Fibroblast of mammary gland (primary cell): ENCODE measurements around the gene CREB3L2.

ENCODE experiments used
- DNase-seq: peaks from one replicate; pipeline ENCODE4 v3.0.0-alpha.2; 2010; ENCODE audit warnings: low read depth
- H3K4me3 ChIP-seq: 2 replicates; pipeline ENCODE4 v1.5.1; 2011; ENCODE audit warnings: low read depth, mild to moderate bottlenecking, low read length, moderate library complexity; ENCODE audit not compliant: control insufficient read depth
- CTCF ChIP-seq: conservative IDR thresholded peaks from 2 replicates; pipeline ENCODE4 v1.5.1; 2011; ENCODE audit warnings: low read depth, low read length, inconsistent platforms; ENCODE audit not compliant: control insufficient read depth, insufficient read depth

The CREB3L2 gene

DNA sequence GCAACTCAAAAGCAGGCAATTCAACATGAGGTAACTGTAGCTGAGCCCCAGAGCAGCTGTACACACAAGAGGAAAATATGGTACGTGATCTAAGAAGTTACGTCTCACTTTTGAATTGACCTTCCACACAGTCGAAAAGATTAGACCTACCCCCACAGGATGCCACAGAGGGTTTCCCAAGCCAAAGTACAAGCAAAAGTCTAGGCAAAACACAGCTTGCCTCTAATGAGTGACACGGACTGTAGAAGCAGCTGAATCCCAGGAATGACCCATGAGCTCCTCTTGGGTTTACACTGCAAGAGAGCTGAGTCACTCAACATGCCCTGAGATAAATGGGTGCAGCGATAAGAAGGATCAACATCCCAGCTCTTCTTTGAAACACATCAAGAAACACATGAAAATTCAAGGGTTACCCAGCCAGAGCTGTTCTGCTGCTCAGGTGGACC, 9.8 kb downstream of the CREB3L2 start:
- peak overlapping the region; percentile 14 for H3K4me3 ChIP-seq

GRCh38 chr7:137990251-137990941, 11.5 kb downstream of the CREB3L2 start:
- TF ChIP-seq CTCF = no peak
- no peak overlapping the region for H3K4me3 ChIP-seq
- DNase-seq = peak; percentile 99

More for the DNA sequence above, 9.8 kb downstream of the CREB3L2 start:
- peak; percentile 96 for DNase-seq
- TF ChIP-seq CTCF = no peak

DNA sequence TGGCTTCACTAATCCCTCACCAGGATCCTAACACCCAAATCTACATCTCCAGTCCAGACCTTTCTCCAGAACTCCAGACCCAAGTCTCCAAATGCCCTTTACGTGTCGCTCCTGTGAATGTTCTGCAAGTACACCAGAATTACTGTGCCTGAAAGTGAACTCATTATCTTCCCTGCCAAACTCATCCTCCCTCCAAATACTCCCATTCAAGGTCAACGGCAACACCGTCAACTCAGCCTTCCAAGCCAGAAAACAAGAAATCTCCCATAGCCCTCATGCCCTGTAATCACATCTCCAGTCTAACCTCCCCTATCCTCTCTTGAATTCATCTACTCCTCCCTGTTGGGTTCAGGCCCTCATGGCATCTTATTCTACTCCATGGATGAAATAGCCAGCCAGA, 12.3 kb downstream of the CREB3L2 start:
- H3K4me3 ChIP-seq = no peak overlapping the region
- no peak for DNase-seq
- no peak for TF ChIP-seq CTCF

GRCh38 chr7:137989094-137989493, 12.8 kb downstream of the CREB3L2 start:
- DNase-seq = peak; percentile 84
- no peak for TF ChIP-seq CTCF
- H3K4me3 ChIP-seq = no peak overlapping the region

DNA sequence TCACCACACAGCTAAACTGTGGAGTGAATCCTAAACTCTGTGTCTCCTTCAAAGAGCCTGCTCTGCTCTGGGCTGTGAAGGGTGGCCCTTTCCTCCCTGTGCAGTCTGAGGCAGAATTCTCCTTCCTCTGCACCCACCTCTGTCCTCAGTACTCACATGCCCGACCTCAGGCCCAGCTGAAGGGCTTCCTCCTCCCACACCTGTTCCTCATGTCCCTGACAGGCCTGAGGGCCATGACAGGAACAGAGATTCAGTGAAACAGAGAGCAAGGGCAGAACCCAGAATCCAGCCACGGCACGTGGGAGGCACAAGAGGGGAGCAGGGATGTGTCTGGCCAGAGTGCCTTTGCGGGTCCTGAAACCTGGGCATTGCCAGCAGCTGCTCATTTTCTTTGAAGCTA, 13.9 kb downstream of the CREB3L2 start:
- no peak for TF ChIP-seq CTCF
- no peak overlapping the region for H3K4me3 ChIP-seq
- DNase-seq = no peak

- TF ChIP-seq CTCF = no peak
- H3K4me3 ChIP-seq = no peak overlapping the region
- DNase-seq = no peak
These were observed 14.3 kb downstream of the CREB3L2 start for GRCh38 chr7:137987563-137987962.

DNA sequence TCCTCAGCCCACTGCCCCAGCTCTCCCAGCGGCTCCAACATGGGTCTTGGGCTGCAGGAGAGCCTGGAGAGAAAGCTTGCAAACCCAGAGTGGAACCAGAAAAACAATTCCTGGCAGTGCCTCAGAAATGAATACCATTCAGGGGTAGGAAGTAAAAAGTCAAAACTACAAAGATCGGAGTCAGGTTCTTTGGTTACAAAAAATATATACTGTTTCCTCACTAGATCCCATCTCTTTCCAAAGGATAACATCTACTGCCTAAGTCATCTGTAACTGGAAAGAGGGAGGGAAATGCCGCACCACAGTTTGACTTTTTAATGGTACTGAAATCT, 14.9 kb downstream of the CREB3L2 start:
- no peak for DNase-seq
- no peak for TF ChIP-seq CTCF
- peak overlapping the region; percentile 13 for H3K4me3 ChIP-seq
